HepG2 (cell line): Measurements from ENCODE around the gene SEMA3F. TPM values are rescaled to one million over a fixed set of nuclear protein-coding genes. Genes with fewer than 3 reads are reported as not detected.

ENCODE experiments used
- BATF2 ChIP-seq: sonication (generic); formaldehyde crosslinking; IDR thresholded peaks from 2 replicates; pipeline ENCODE4 v1.8.0; 2022; ENCODE audit warnings: mild to moderate bottlenecking, missing genetic modification reagents, moderate library complexity
- CSRNP1 ChIP-seq: sonication (generic); formaldehyde crosslinking; IDR thresholded peaks from 2 replicates; pipeline ENCODE4 v1.8.1; 2023; ENCODE audit warnings: mild to moderate bottlenecking, missing genetic modification reagents
- DNMT1 ChIP-seq: sonication (generic); formaldehyde crosslinking; IDR thresholded peaks from 2 replicates; pipeline ENCODE4 v1.5.1; 2020; ENCODE audit warnings: mild to moderate bottlenecking, missing genetic modification reagents
- ELK4 ChIP-seq: sonication (generic); formaldehyde crosslinking; IDR thresholded peaks from 2 replicates; pipeline ENCODE4 v1.9.0; 2021; ENCODE audit warnings: missing genetic modification reagents, borderline replicate concordance
- HNRNPL ChIP-seq: fragments of 200-400 bp; formaldehyde crosslinking; IDR thresholded peaks from 2 replicates; pipeline ENCODE4 v1.6.1; 2017; ENCODE audit warnings: mild to moderate bottlenecking, low read depth, low read length
- IKZF4 ChIP-seq: sonication (generic); formaldehyde crosslinking; IDR thresholded peaks from 2 replicates; pipeline ENCODE4 v1.5.1; 2020; ENCODE audit warnings: borderline replicate concordance, mild to moderate bottlenecking, low read depth, missing genetic modification reagents; ENCODE audit errors: not compliant biosample characterization
- NR2F6 ChIP-seq, 2 experiments: IDR thresholded peaks; 2 replicates each; pipeline ENCODE4 v1.6.1; 2016; ENCODE audit warnings: antibody characterized with exemption in 1 of 2, mild to moderate bottlenecking in 1 of 2
- SNRNP70 ChIP-seq: fragments of 200-400 bp; formaldehyde crosslinking; IDR thresholded peaks from 2 replicates; pipeline ENCODE4 v1.6.1; 2017; ENCODE audit warnings: mild to moderate bottlenecking, low read depth, low read length, moderate library complexity
- TBL1XR1 ChIP-seq: fragments of 150-350 bp; IDR thresholded peaks from 2 replicates; pipeline ENCODE4 v1.6.1; 2014; ENCODE audit warnings: borderline replicate concordance, low read length; ENCODE audit not compliant: partially characterized antibody
- TFDP2 ChIP-seq: sonication (generic); formaldehyde crosslinking; IDR thresholded peaks from 2 replicates; pipeline ENCODE4 v1.4.0; 2020; ENCODE audit warnings: missing genetic modification reagents
- ZFP36 ChIP-seq: fragments of 150-350 bp; IDR thresholded peaks from 2 replicates; pipeline ENCODE4 v1.6.1; 2018; ENCODE audit warnings: borderline replicate concordance, low read length, low read depth; ENCODE audit not compliant: partially characterized antibody
- ZIK1 ChIP-seq: sonication (generic); formaldehyde crosslinking; IDR thresholded peaks from 2 replicates; pipeline ENCODE4 v1.5.0; 2020; ENCODE audit warnings: mild to moderate bottlenecking, low read depth, missing genetic modification reagents, borderline replicate concordance
- ZNF331 ChIP-seq: sonication (generic); formaldehyde crosslinking; IDR thresholded peaks from 2 replicates; pipeline ENCODE4 v1.4.0; 2020; ENCODE audit warnings: missing genetic modification reagents
- ZNF350 ChIP-seq: sonication (generic); formaldehyde crosslinking; IDR thresholded peaks from 2 replicates; pipeline ENCODE4 v1.4.0; 2020; ENCODE audit warnings: mild to moderate bottlenecking, low read depth, missing genetic modification reagents, borderline replicate concordance
- ZNF441 ChIP-seq: sonication (generic); formaldehyde crosslinking; IDR thresholded peaks from 2 replicates; pipeline ENCODE4 v1.7.0; 2021; ENCODE audit warnings: missing genetic modification reagents, borderline replicate concordance
- ZNF468 ChIP-seq: sonication (generic); formaldehyde crosslinking; IDR thresholded peaks from 2 replicates; pipeline ENCODE4 v1.8.0; 2022; ENCODE audit warnings: mild to moderate bottlenecking, moderate library complexity, missing genetic modification reagents
- ZNF746 ChIP-seq: sonication (generic); formaldehyde crosslinking; IDR thresholded peaks from 2 replicates; pipeline ENCODE4 v1.8.0; 2022; ENCODE audit warnings: mild to moderate bottlenecking, missing genetic modification reagents
- ZNF770 ChIP-seq: sonication (generic); formaldehyde crosslinking; IDR thresholded peaks from 2 replicates; pipeline ENCODE4 v1.5.0; 2020; ENCODE audit warnings: mild to moderate bottlenecking, missing genetic modification reagents
- polyA plus RNA-seq, 8 experiments: library from polyadenylated mRNA; depleted of rRNA in 3 of 8; stranded (reverse) in 7 of 8; unstranded in 1 of 8; fragments of >200 nt; fragmentation: Illumina TruSeq in 4 of 8; extraction: Trizol in 4 of 8; gene quantifications; 2 replicates each; pipeline versions ENCODE4 v1.2.1 to v1.2.3, GENCODE V29; 2011 to 2016; ENCODE audit warnings: low read depth in 4 of 8, missing spikeins in 1 of 8, mixed read lengths in 1 of 8; ENCODE audit not compliant: insufficient read depth in 1 of 8
- total RNA-seq, 5 experiments: library from RNA; depleted of rRNA; stranded (reverse); fragments of >200 nt; fragmentation: Illumina TruSeq; extraction: Trizol; gene quantifications; 2 replicates each; pipeline ENCODE4 v1.2.3, GENCODE V29; 2016; ENCODE audit warnings: low read depth in 1 of 5

SEMA3F gene
- total and polyA plus RNA-seq, 2 of the 13 experiments (the other 11 are each of a cell fraction or from before 2014, with no cell fraction given), result 7.6 to 17.2 TPM

- TF ChIP-seq ZNF331 (CRISPR knock-in tag) (0 out of 2 replicates have a peak, but pooled peaks have one; percentile 17), ZNF350 (CRISPR knock-in tag) (peak; percentile 22; the same call in 1 of the 2 replicates), ELK4 (CRISPR knock-in tag) (no peak), HNRNPL (peak; percentile 82), ZNF441 (no peak), BATF2 (no peak), ZIK1 (peak; percentile 58; the same call in 1 of the 2 replicates), TFDP2 (CRISPR knock-in tag) (no peak), TBL1XR1 (no peak), ZFP36 (no peak), DNMT1 (CRISPR knock-in tag) (0 out of 2 replicates have a peak, but pooled peaks have one; percentile 10), ZNF468 (peak; percentile 45; the same call in 1 of the 2 replicates), ZNF746 (CRISPR knock-in tag) (no peak), ZNF770 (CRISPR knock-in tag) (0 out of 2 replicates have a peak, but pooled peaks have one; percentile 35), SNRNP70 (no peak), IKZF4 (CRISPR knock-in tag) (peak; percentile 66), NR2F6 (IDR thresholded peaks at IDR 0.05) (peak; percentile 24; the same call in 1 of the 2 replicates), NR2F6 (CRISPR knock-in tag; IDR thresholded peaks at IDR 0.05) (peak; percentile 68), CSRNP1 (CRISPR knock-in tag) (peak; percentile 38; the same call in 1 of the 2 replicates)
Observed at GRCh38 chr3:50221411-50222168, 66.5 kb downstream of the SEMA3F start (continued).
